OCI-LY7 (cell line): ENCODE data around the gene SIL1. TPM values are rescaled to one million over a fixed set of nuclear protein-coding genes. Genes with fewer than 3 reads are reported as not detected.

Experiments used
- BruUV-seq: library from RNA; stranded (reverse); fragments of 400-500 nt; replicated peaks from 2 replicates; lab custom pipeline; 2021; lab: Mats Ljungman, UMichigan
- CTCF ChIA-PET: fragments of 300-600 bp; sonication (Branson Sonifier 250); formaldehyde crosslinking; loops from one replicate; lab custom pipeline; 2022; ENCODE audit warnings: antibody characterized with exemption; ENCODE audit not compliant: unreplicated experiment; lab: Charles Lee
- POLR2A ChIA-PET: fragments of 300-600 bp; sonication (Branson Sonifier 250); formaldehyde crosslinking; loops from one replicate; lab custom pipeline; 2022; ENCODE audit warnings: antibody characterized with exemption; lab: Charles Lee
- DNase-seq: peaks from one replicate; pipeline ENCODE4 v3.0.0-alpha.2; 2015; ENCODE audit warnings: low spot score
- H2AFZ ChIP-seq: fragments of 200-600 bp; sonication (generic), shearing (Covaris generic); 2 replicates; pipeline ENCODE4 v1.6.1; 2014; ENCODE audit warnings: mild to moderate bottlenecking, antibody characterized with exemption, low read length, moderate library complexity
- H3K27ac ChIP-seq: fragments of 200-600 bp; sonication (generic); 2 replicates; pipeline ENCODE4 v1.5.1; 2014; ENCODE audit warnings: mixed run types, low read depth, mild to moderate bottlenecking, moderate library complexity, low read length, inconsistent platforms; ENCODE audit not compliant: poor library complexity, severe bottlenecking
- H3K36me3 ChIP-seq: fragments of 200-600 bp; sonication (generic); 2 replicates; pipeline ENCODE4 v1.6.1; 2014; ENCODE audit warnings: mild to moderate bottlenecking, antibody characterized with exemption, low read length, moderate library complexity, mixed read lengths; ENCODE audit not compliant: insufficient read depth
- H3K4me1 ChIP-seq: fragments of 200-600 bp; sonication (generic); 2 replicates; pipeline ENCODE4 v1.5.1; 2014; ENCODE audit warnings: mild to moderate bottlenecking, low read length; ENCODE audit not compliant: insufficient read depth, poor library complexity, severe bottlenecking
- H3K4me2 ChIP-seq: fragments of 200-600 bp; sonication (generic); 2 replicates; pipeline ENCODE4 v1.6.1; 2014; ENCODE audit warnings: mild to moderate bottlenecking, low read length
- H3K4me3 ChIP-seq: fragments of 200-600 bp; sonication (generic); 2 replicates; pipeline ENCODE4 v1.5.1; 2014; ENCODE audit warnings: mild to moderate bottlenecking, low read depth, low read length; ENCODE audit not compliant: poor library complexity, severe bottlenecking
- H3K79me2 ChIP-seq: fragments of 200-600 bp; sonication (generic); 2 replicates; pipeline ENCODE4 v1.6.1; 2016; ENCODE audit warnings: low read depth, mild to moderate bottlenecking, low read length, moderate library complexity, mixed read lengths; ENCODE audit not compliant: insufficient read depth
- H3K9me2 ChIP-seq: fragments of 200-600 bp; sonication (generic); 2 replicates; pipeline ENCODE4 v1.6.1; 2016; ENCODE audit warnings: mild to moderate bottlenecking, low read length, mixed read lengths; ENCODE audit not compliant: insufficient read depth
- H3K9me3 ChIP-seq: fragments of 200-600 bp; sonication (generic); 2 replicates; pipeline ENCODE4 v1.6.1; 2014; ENCODE audit warnings: mild to moderate bottlenecking, mixed run types, low read length, mixed read lengths
- H4K20me1 ChIP-seq: fragments of 200-600 bp; sonication (generic); 2 replicates; pipeline ENCODE4 v1.6.1; 2014; ENCODE audit warnings: mild to moderate bottlenecking, antibody characterized with exemption, low read length, moderate library complexity, mixed read lengths; ENCODE audit not compliant: insufficient read depth
- CTCF ChIP-seq: fragments of 200-600 bp; sonication (generic); conservative IDR thresholded peaks from 2 replicates; pipeline ENCODE4 v1.5.1; 2014; ENCODE audit warnings: mild to moderate bottlenecking, antibody characterized with exemption, low read length, moderate library complexity, mixed read lengths
- EZH2phosphoT487 ChIP-seq: fragments of 200-600 bp; sonication (generic); IDR thresholded peaks from 2 replicates; pipeline ENCODE4 v1.6.1; 2018; ENCODE audit warnings: low read depth, borderline replicate concordance, mild to moderate bottlenecking, mixed run types, antibody characterized with exemption, low read length, moderate library complexity, mixed read lengths
- intact Hi-C: fragments of 100-400 bp; cut with micrococcal nuclease; formaldehyde crosslinking; loops from one replicate; pipeline ENCODE4 v1.10.0; 2022; ENCODE audit not compliant: unreplicated experiment
- total RNA-seq, 2 experiments: library from RNA; depleted of rRNA in 1 of 2; stranded (reverse); fragments of >200 nt in 1 of 2; shearing (Covaris generic) in 1 of 2; gene quantifications; 2 replicates each; pipeline ENCODE4 v1.2.3, GENCODE V29; 2014 to 2022

The SIL1 gene
- total RNA-seq, 2 experiments from 2014 or later: 9.2 to 22.8 TPM

GRCh38 chr5:138965626-138966025 lies 232.5 kb downstream of the SIL1 start:
- ChIA-PET CTCF (interaction anchor here (1.0 kb wide), 1 partner anchor 9 kb away, joined by 3 read pairs; no protein-coding TSS in a partner anchor), POLR2A (no interaction called here)
- no peak for TF ChIP-seq CTCF
- no peak for TF ChIP-seq EZH2phosphoT487
- H3K79me2 ChIP-seq: no peaks in the 10 kb centered on the region
- H2AFZ ChIP-seq: no peak overlapping the region
- H3K36me3 ChIP-seq: no peaks in the 10 kb centered on the region
- H4K20me1 ChIP-seq: no peaks in the 10 kb centered on the region
- H3K4me2 ChIP-seq: no peak overlapping the region
- no peaks in the 10 kb centered on the region for H3K9me2 ChIP-seq
- no peak for DNase-seq
- H3K9me3 ChIP-seq: no peaks in the 10 kb centered on the region
- no peak overlapping the region for H3K4me3 ChIP-seq
- BruUV-seq: no TSS peak
- no peaks in the 10 kb centered on the region for H3K4me1 ChIP-seq
- no peak overlapping the region for H3K27ac ChIP-seq
- intact Hi-C loops: no loop called here

GRCh38 chr5:138964647-138965201 lies 233.4 kb downstream of the SIL1 start:
- no peaks in the 10 kb centered on the region for H3K36me3 ChIP-seq
- BruUV-seq: no TSS peak
- no peak for DNase-seq
- no peak overlapping the region for H3K27ac ChIP-seq
- no peaks in the 10 kb centered on the region for H3K9me3 ChIP-seq
- no peak overlapping the region for H2AFZ ChIP-seq
- no peaks in the 10 kb centered on the region for H3K79me2 ChIP-seq
- H4K20me1 ChIP-seq: no peaks in the 10 kb centered on the region
- CTCF ChIA-PET: interaction anchor here (1.0 kb wide), 1 partner anchor 10 kb away, joined by 3 read pairs; no protein-coding TSS in a partner anchor
- H3K4me3 ChIP-seq: no peak overlapping the region
- intact Hi-C loops: no loop called here
- H3K4me2 ChIP-seq: no peak overlapping the region
- no peaks in the 10 kb centered on the region for H3K4me1 ChIP-seq
- TF ChIP-seq EZH2phosphoT487 (no peak), CTCF (no peak)
- no peaks in the 10 kb centered on the region for H3K9me2 ChIP-seq
- POLR2A ChIA-PET: no interaction called here

- no peaks in the 10 kb centered on the region for H3K9me2 ChIP-seq
- DNase-seq: no peak
- H3K36me3 ChIP-seq: no peaks in the 10 kb centered on the region
- H3K27ac ChIP-seq: no peak overlapping the region
- intact Hi-C loops: no loop called here
- no peak for TF ChIP-seq CTCF
- TF ChIP-seq EZH2phosphoT487: no peak
- CTCF ChIA-PET: no interaction called here
- POLR2A ChIA-PET: interaction anchor here (1.2 kb wide), 1 partner anchor 11 kb away, joined by 3 read pairs; no protein-coding TSS in a partner anchor
- H4K20me1 ChIP-seq: no peaks in the 10 kb centered on the region
- no peaks in the 10 kb centered on the region for H3K4me1 ChIP-seq
- no peak overlapping the region for H3K4me3 ChIP-seq
- no peak overlapping the region for H2AFZ ChIP-seq
- H3K4me2 ChIP-seq: no peak overlapping the region
- H3K9me3 ChIP-seq: no peaks in the 10 kb centered on the region
- H3K79me2 ChIP-seq: no peaks in the 10 kb centered on the region
- BruUV-seq: no TSS peak
These were observed 234.3 kb downstream of the SIL1 start for GRCh38 chr5:138963763-138964371.
